Measurements from ENCODE around the gene KIF6. TPM values are rescaled to one million over a fixed set of nuclear protein-coding genes. Genes with fewer than 3 reads are reported as not detected.

KIF6 gene
- total RNA-seq, 1 experiment from 2014 or later, result not detected

GRCh38 chr6:39428152-39428551, 297.1 kb downstream of the KIF6 start:
- BruUV-seq (replicated peaks), result no TSS peak
- H3K27ac ChIP-seq (ENCODE audit: low read length), result no peak overlapping the region

GRCh38 chr6:39426073-39426456, 299.1 kb downstream of the KIF6 start:
- Histone ChIP-seq H3K27ac (ENCODE audit: low read length) (no peak overlapping the region), H3K27me3 (ENCODE audit: control insufficient read depth, insufficient read depth, low read length) (no peaks in the 10 kb centered on the region), H3K36me3 (ENCODE audit: control insufficient read depth, insufficient read depth, low read length) (no peaks in the 10 kb centered on the region), H3K4me3 (ENCODE audit: low read depth in 2 of 2, low read length in 2 of 2) (no peak overlapping the region), H3K4me1 (ENCODE audit: control insufficient read depth, insufficient read depth, low read length) (no peaks in the 10 kb centered on the region), H3K9me3 (ENCODE audit: control insufficient read depth, insufficient read depth, low read depth, low read length) (no peaks in the 10 kb centered on the region)
- in situ Hi-C loops (cut with HindIII; ENCODE audit: low pct_unique_long_range_greater_than_20kb, low sequenced_read_pairs), result no loop called here
- intact Hi-C loops (cut with micrococcal nuclease; ENCODE audit: unreplicated experiment), result no loop called here
- DNase-seq (ENCODE audit: low read depth, low spot score), result no peak
- TF ChIP-seq REST (IDR thresholded peaks at IDR 0.05; ENCODE audit: insufficient read depth in 1 of 2, low read depth in 2 of 2, low read length in 1 of 2), result no peak
- POLR2A ChIA-PET, result no interaction called here
- ATAC-seq, result peak; percentile 51; the same call in 1 of the 2 replicates
- BruUV-seq (replicated peaks), result no TSS peak
- CTCF ChIA-PET, result no interaction called here

More at GRCh38 chr6:39428152-39428551, 297.1 kb downstream of the KIF6 start:
- ChIA-PET POLR2A (no interaction called here), CTCF (no interaction called here)
- H3K27me3 ChIP-seq (ENCODE audit: control insufficient read depth, insufficient read depth, low read length), result no peaks in the 10 kb centered on the region
- DNase-seq (ENCODE audit: low read depth, low spot score) (no peak), ATAC-seq (no peak)
- H3K36me3 ChIP-seq (ENCODE audit: control insufficient read depth, insufficient read depth, low read length), result no peaks in the 10 kb centered on the region
- TF ChIP-seq SIN3A (IDR thresholded peaks at IDR 0.05; ENCODE audit: borderline replicate concordance, insufficient read depth, low read depth, low read length) (no peak), REST (IDR thresholded peaks at IDR 0.05; ENCODE audit: insufficient read depth in 1 of 2, low read depth in 2 of 2, low read length in 1 of 2) (no peak), TCF7L2 (IDR thresholded peaks at IDR 0.05; ENCODE audit: low read depth, low read length) (no peak), CTCF (IDR thresholded peaks at IDR 0.05) (no peak), POLR2AphosphoS5 (IDR thresholded peaks at IDR 0.05; ENCODE audit: low read depth, low read length) (no peak)
- H3K9me3 ChIP-seq (ENCODE audit: control insufficient read depth, insufficient read depth, low read depth, low read length), result no peaks in the 10 kb centered on the region
- H3K4me1 ChIP-seq (ENCODE audit: control insufficient read depth, insufficient read depth, low read length), result no peaks in the 10 kb centered on the region
- intact Hi-C loops (cut with micrococcal nuclease; ENCODE audit: unreplicated experiment), result no loop called here
- in situ Hi-C loops (cut with HindIII; ENCODE audit: low pct_unique_long_range_greater_than_20kb, low sequenced_read_pairs), result no loop called here
- H3K4me3 ChIP-seq (ENCODE audit: low read depth in 2 of 2, low read length in 2 of 2), result no peak overlapping the region

Measured in Panc1 (cell line).